HG03378 (cell line): ENCODE results near the gene RUNX1.

Experiments used
- ATAC-seq: cut with Tn5 transposase; IDR thresholded peaks from one replicate; pipeline ENCODE4 v1.9.1; 2021; ENCODE audit warnings: mild to moderate bottlenecking, moderate library complexity; ENCODE audit not compliant: unreplicated experiment

RUNX1 gene

GRCh38 chr21:34927992-34928391 lies 121.1 kb downstream of the RUNX1 start:
- ATAC-seq = no peak

- ATAC-seq = no peak
Observed at GRCh38 chr21:34926803-34927467, 122.2 kb downstream of the RUNX1 start.

- no peak for ATAC-seq
Observed at GRCh38 chr21:34925597-34925996, 123.5 kb downstream of the RUNX1 start.

- no peak for ATAC-seq
Observed at GRCh38 chr21:34924771-34925419, 124.2 kb downstream of the RUNX1 start.

- ATAC-seq = no peak
Observed at GRCh38 chr21:34924194-34924593, 124.9 kb downstream of the RUNX1 start.

- no peak for ATAC-seq
Observed at GRCh38 chr21:34923626-34924025, 125.5 kb downstream of the RUNX1 start.

GRCh38 chr21:34923202-34923601 lies 125.9 kb downstream of the RUNX1 start:
- no peak for ATAC-seq

- no peak for ATAC-seq
Observed at GRCh38 chr21:34922479-34922878, 126.6 kb downstream of the RUNX1 start.

- ATAC-seq = no peak
Observed at GRCh38 chr21:34921151-34921550, 128.0 kb downstream of the RUNX1 start.

- no peak for ATAC-seq
Observed at GRCh38 chr21:34919406-34919805, 129.7 kb downstream of the RUNX1 start.

GRCh38 chr21:34916446-34916845 lies 132.7 kb downstream of the RUNX1 start:
- ATAC-seq = no peak

- ATAC-seq = no peak
Observed at GRCh38 chr21:34915364-34915841, 133.7 kb downstream of the RUNX1 start.

GRCh38 chr21:34914239-34914638 lies 134.9 kb downstream of the RUNX1 start:
- ATAC-seq = no peak

- no peak for ATAC-seq
Observed at GRCh38 chr21:34913811-34914210, 135.3 kb downstream of the RUNX1 start.

- ATAC-seq = no peak
Observed at GRCh38 chr21:34912022-34912945, 136.8 kb downstream of the RUNX1 start.

- no peak for ATAC-seq
Observed at GRCh38 chr21:34911360-34911759, 137.7 kb downstream of the RUNX1 start.

- no peak for ATAC-seq
Observed at GRCh38 chr21:34910396-34910795, 138.7 kb downstream of the RUNX1 start.

GRCh38 chr21:34909492-34910292 lies 139.4 kb downstream of the RUNX1 start:
- ATAC-seq = no peak

- no peak for ATAC-seq
Observed at GRCh38 chr21:34908419-34909055, 140.6 kb downstream of the RUNX1 start.
